Nephron progenitor cell (in vitro differentiated cells): ENCODE measurements around the gene CD55.

ENCODE experiments used
- DNase-seq: peaks from one replicate; pipeline ENCODE4 v3.0.0; 2021
- H3K27ac Mint-ChIP-seq: 2 replicates; pipeline ENCODE4 v1.8.0; 2021; ENCODE audit warnings: mild to moderate bottlenecking, moderate library complexity, mixed read lengths
- H3K27me3 Mint-ChIP-seq: 2 replicates; pipeline ENCODE4 v1.8.0; 2021; ENCODE audit warnings: mild to moderate bottlenecking, low read depth, mixed read lengths; ENCODE audit not compliant: poor library complexity
- H3K36me3 Mint-ChIP-seq: 2 replicates; pipeline ENCODE4 v1.8.0; 2021; ENCODE audit warnings: low read depth, mixed read lengths
- H3K4me1 Mint-ChIP-seq: 2 replicates; pipeline ENCODE4 v1.8.0; 2021; ENCODE audit warnings: mixed read lengths
- H3K4me3 Mint-ChIP-seq: 2 replicates; pipeline ENCODE4 v1.8.0; 2021; ENCODE audit warnings: mild to moderate bottlenecking, moderate library complexity, mixed read lengths
- H3K9me3 Mint-ChIP-seq: 2 replicates; pipeline ENCODE4 v1.8.0; 2021; ENCODE audit warnings: mild to moderate bottlenecking, moderate library complexity, mixed read lengths
- CTCF ChIP-seq: fragments of 200-600 bp; sonication (generic); IDR thresholded peaks from 2 replicates; pipeline ENCODE4 v1.5.0; 2021; ENCODE audit warnings: antibody characterized with exemption

Gene CD55

GRCh38 chr1:207401578-207401977 lies 80.1 kb downstream of the CD55 start:
- H3K9me3 Mint-ChIP-seq, result no peaks in the 10 kb centered on the region
- no peak for DNase-seq
- peaks cover 17% of the 10 kb centered on the region for H3K27me3 Mint-ChIP-seq
- H3K4me1 Mint-ChIP-seq, result no peaks in the 10 kb centered on the region
- no peaks in the 10 kb centered on the region for H3K36me3 Mint-ChIP-seq
- H3K4me3 Mint-ChIP-seq, result no peak overlapping the region
- TF ChIP-seq CTCF, result no peak
- H3K27ac Mint-ChIP-seq, result no peak overlapping the region

DNA sequence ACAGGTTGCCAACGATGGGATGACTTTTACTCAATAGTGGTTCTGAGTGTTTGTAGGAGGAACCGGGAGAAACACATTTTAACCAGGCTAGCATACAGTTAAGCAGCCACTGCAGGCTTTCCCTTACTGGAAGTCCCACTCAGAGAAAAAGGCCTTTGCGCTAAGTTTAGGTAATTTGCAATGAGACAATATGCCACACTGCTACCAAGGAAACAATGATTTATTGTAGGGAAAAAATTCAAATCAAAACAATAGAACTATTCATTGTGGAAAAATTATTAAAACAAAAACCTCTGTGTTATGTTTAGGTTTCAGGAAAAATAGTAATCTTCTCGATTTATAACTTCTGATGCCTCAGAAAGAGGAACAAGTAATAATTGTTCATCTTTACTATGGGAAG lies 81.3 kb downstream of the CD55 start:
- no peak overlapping the region for H3K27ac Mint-ChIP-seq
- DNase-seq, result no peak
- H3K4me1 Mint-ChIP-seq, result no peaks in the 10 kb centered on the region
- no peak overlapping the region for H3K4me3 Mint-ChIP-seq
- H3K27me3 Mint-ChIP-seq, result peaks cover 23% of the 10 kb centered on the region
- TF ChIP-seq CTCF, result no peak
- H3K9me3 Mint-ChIP-seq, result no peaks in the 10 kb centered on the region
- H3K36me3 Mint-ChIP-seq, result no peaks in the 10 kb centered on the region

DNA sequence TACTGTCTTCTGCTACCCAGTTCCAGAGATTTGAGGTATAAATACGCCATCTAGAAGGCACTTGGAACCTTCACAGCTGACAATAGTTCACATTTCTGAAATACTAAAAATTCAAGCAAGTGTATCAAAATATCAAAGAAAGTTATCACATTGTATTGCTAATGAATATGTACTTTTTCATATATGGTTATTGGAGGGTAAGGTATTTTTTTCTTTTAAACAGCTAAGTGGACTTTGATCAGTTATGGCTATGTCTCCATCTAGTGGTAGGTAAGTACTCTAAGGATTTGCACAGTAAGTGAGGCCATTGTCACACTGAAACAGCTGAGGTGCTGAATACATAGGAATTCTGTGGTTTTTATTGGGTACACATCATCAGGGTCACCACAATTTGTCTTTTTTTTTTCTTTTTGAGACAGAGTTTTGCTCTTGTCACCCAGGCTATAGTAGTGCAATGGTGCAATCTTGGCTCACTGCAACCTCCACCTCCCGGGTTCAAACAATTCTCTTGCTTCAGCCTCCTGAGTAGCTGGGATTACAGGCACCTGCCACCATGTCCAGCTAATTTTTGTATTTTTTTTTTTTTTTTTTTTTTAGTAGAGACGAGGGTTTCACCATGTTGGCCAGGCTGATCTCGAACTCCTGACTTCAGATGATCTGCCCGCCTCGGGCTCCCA lies 83.5 kb downstream of the CD55 start:
- Mint-ChIP-seq H3K4me1 (no peaks in the 10 kb centered on the region), H3K27ac (no peak overlapping the region)
- no peak for DNase-seq

GRCh38 chr1:207405814-207406213 lies 84.3 kb downstream of the CD55 start:
- peaks cover 13% of the 10 kb centered on the region for H3K27me3 Mint-ChIP-seq
- H3K36me3 Mint-ChIP-seq, result no peaks in the 10 kb centered on the region
- no peaks in the 10 kb centered on the region for H3K9me3 Mint-ChIP-seq
- no peak for DNase-seq
- H3K4me3 Mint-ChIP-seq, result no peak overlapping the region
- no peaks in the 10 kb centered on the region for H3K4me1 Mint-ChIP-seq
- TF ChIP-seq CTCF, result no peak
- H3K27ac Mint-ChIP-seq, result no peak overlapping the region

More for the DNA sequence above, 83.5 kb downstream of the CD55 start:
- Mint-ChIP-seq H3K9me3 (no peaks in the 10 kb centered on the region), H3K36me3 (no peaks in the 10 kb centered on the region), H3K4me3 (no peak overlapping the region), H3K27me3 (peaks cover 17% of the 10 kb centered on the region)
- peak; percentile 80 for TF ChIP-seq CTCF

DNA sequence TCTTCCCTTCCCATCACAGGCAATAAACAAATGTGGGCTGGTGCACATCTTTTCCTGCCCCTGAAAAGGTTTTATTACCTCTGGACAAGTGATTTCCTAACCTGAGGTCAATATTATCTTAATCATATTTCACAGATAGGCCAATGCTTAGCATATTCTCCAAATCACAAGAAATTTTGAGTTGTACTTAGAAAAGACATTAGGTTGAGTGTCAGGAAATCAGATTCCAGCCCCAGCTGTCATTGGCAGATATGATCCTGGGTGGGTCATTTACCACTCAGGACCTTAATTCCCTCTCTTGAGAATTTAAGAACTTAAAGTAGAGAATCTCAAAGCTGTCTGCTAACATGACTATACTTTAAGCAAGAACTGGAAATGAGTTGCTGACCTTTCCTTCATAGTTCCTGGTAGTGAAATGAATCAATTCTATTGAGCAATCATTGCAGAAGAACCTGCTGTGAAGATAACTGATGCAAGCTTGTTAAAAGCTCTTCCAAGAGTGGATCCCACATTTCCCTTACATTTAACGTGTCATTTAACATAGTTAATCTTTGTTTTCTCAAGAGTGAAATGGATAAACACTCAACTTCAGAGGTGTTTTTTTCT lies 86.3 kb downstream of the CD55 start:
- H3K27ac Mint-ChIP-seq, result no peak overlapping the region
- H3K4me3 Mint-ChIP-seq, result no peak overlapping the region
- H3K27me3 Mint-ChIP-seq, result peaks cover 12% of the 10 kb centered on the region
- TF ChIP-seq CTCF, result no peak
- no peaks in the 10 kb centered on the region for H3K9me3 Mint-ChIP-seq
- H3K4me1 Mint-ChIP-seq, result no peaks in the 10 kb centered on the region
- no peak for DNase-seq
- H3K36me3 Mint-ChIP-seq, result no peaks in the 10 kb centered on the region
